Posterior vena cava (tissue), 2 donors: ENCODE measurements around the gene SLC12A9. TPM values are rescaled to one million over a fixed set of nuclear protein-coding genes. Genes with fewer than 3 reads are reported as not detected.
"Not testable (repeated sequence)": the region's sequence is repeated elsewhere in the genome, so short reads cannot be mapped to it uniquely, and the experiment has no call there.

Experiments
- DNase-seq: peaks from one replicate; pipeline ENCODE4 v3.0.0-alpha.2; 2020; ENCODE audit warnings: low spot score
- intact Hi-C, 2 donors: fragments of 100-400 bp; cut with DNase I; formaldehyde crosslinking; loops; one replicate each; pipeline versions ENCODE4 v1.14.1 to v1.14.2; 2022 to 2023
- long read RNA-seq, 2 donors: library from polyadenylated mRNA; unstranded; transcript quantifications; one replicate each; pipeline ENCODE4 v2.0.0, GENCODE V29; 2020 to 2021
- total RNA-seq, 2 donors: library from RNA; stranded (reverse); fragmentation: NEBNext Ultra II Directional; extraction: Animal tissue kit (Norgen Biotek cat#: 25700); gene quantifications; one replicate each; pipeline ENCODE4 v1.2.1, GENCODE V29; 2021
- donor health status: DM: yes; HTN: yes; CAD: no.
- donor health status: DM: yes; HTN: yes; CAD: no.

The SLC12A9 gene, protein sequence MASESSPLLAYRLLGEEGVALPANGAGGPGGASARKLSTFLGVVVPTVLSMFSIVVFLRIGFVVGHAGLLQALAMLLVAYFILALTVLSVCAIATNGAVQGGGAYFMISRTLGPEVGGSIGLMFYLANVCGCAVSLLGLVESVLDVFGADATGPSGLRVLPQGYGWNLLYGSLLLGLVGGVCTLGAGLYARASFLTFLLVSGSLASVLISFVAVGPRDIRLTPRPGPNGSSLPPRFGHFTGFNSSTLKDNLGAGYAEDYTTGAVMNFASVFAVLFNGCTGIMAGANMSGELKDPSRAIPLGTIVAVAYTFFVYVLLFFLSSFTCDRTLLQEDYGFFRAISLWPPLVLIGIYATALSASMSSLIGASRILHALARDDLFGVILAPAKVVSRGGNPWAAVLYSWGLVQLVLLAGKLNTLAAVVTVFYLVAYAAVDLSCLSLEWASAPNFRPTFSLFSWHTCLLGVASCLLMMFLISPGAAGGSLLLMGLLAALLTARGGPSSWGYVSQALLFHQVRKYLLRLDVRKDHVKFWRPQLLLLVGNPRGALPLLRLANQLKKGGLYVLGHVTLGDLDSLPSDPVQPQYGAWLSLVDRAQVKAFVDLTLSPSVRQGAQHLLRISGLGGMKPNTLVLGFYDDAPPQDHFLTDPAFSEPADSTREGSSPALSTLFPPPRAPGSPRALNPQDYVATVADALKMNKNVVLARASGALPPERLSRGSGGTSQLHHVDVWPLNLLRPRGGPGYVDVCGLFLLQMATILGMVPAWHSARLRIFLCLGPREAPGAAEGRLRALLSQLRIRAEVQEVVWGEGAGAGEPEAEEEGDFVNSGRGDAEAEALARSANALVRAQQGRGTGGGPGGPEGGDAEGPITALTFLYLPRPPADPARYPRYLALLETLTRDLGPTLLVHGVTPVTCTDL
- total RNA-seq = 10 to 100 TPM; 15.6 to 22.8 TPM
- long read RNA-seq, donor 1, full-length matches to known transcripts = 5 of 11 reads
- long read RNA-seq, donor 1, partial matches to known transcripts = 2 of 11 reads
- long read RNA-seq, donor 1, other reads (novel, unspliced or antisense) = 4 of 11 reads
- long read RNA-seq, donor 2, partial matches to known transcripts = 0 of 5 reads
- long read RNA-seq, donor 2, other reads (novel, unspliced or antisense) = 5 of 5 reads

- DNase-seq = peak; percentile 98
- intact Hi-C loops = loop anchor here (2.0 to 10.0 kb wide), 5 partner anchors 53 to 287 kb away; partner anchors contain the start of genes EPO (in 1 of the 2) and POP7 (in 1 of the 2)
These were observed at the start of gene SLC12A9 for GRCh38 chr7:100852048-100852872. TSS of gene SLC12A9 (plus strand) at chr7:100852713. CDS start at chr7:100854198, 1,485 bp downstream.

DNA sequence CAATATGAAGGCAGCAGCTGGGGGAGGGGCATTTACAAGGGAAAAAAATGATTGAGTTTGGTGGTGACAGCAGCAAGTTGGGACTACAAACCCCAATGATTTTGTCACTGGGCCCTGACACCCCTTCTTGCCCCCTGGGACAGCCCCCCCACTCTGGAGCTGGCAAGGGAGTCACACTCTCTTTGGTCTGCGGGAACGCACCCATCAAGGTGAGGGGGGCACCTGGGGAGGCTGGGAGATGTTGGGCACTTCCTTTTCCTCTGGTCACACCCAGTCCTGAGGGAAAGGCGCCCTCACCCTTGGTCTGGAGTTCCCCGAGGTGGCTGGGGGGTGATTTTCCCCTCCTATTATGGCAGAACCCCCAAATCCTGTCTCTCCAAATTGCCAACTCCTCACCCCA lies 49.6 kb upstream of the SLC12A9 start:
- DNase-seq = no peak
- intact Hi-C loops = no loop called here

- intact Hi-C loops = no loop called here
- DNase-seq = peak; percentile 91
These were observed 48.9 kb upstream of the SLC12A9 start for GRCh38 chr7:100803398-100804161.

DNA sequence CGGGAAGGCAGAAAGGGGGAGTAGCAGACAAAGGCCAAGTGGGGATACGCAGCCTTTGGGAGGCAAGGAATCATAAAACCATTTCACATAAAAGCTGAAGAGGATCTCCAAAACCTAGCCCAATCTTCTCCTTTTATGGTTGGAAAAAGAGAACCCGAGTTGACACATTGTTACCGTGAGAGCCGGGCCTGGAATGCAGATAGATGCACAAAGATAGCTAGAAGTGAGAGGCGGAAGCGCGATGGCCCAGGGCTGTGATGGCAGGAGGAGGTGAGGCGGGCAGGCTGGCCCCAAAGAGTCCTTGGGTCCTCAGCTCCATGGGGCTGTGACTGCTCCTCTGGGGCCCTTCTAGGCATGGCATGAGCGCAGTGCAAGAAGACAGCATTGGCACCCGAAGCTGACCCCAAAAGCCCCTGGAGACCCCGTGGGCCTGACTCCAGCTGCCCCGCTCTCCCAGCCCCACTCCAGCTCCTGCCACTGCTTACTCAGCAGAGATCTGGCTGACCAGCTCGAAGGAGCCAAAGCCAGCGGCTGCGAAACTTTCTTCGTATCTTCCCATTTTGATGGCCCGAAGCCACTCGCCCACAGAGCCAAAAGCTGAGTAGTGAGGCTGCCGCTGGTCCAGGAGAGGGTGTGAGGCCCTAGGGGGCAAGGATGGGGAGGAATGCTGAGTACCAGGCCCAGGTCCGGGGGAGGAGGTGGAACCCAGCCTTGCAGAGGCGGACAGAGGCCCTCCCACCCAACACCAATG lies 47.7 kb upstream of the SLC12A9 start:
- no peak for DNase-seq
- intact Hi-C loops = no loop called here

DNA sequence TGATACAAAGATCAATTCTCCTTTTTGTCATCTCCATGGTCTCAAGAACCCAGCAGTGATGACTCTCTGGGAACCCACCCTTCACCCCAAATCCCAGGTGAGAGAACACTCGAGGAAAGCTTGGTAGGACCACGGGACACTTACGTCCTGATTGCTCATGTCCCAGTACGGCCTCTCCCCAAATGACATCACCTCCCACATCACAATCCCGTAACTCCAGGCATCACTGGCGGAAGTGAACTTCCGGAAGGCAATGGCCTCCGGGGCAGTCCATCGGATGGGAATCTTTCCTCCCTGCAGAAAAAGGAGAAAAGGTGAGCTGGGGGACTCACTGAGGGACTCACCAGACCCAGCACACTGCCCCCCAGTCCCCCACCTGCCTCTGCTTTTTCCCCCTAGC lies 46.2 kb upstream of the SLC12A9 start:
- intact Hi-C loops = no loop called here
- no peak for DNase-seq

- intact Hi-C loops, DNase-seq: not testable (repeated sequence)
These were observed 45.6 kb upstream of the SLC12A9 start for GRCh38 chr7:100806883-100807282.

DNA sequence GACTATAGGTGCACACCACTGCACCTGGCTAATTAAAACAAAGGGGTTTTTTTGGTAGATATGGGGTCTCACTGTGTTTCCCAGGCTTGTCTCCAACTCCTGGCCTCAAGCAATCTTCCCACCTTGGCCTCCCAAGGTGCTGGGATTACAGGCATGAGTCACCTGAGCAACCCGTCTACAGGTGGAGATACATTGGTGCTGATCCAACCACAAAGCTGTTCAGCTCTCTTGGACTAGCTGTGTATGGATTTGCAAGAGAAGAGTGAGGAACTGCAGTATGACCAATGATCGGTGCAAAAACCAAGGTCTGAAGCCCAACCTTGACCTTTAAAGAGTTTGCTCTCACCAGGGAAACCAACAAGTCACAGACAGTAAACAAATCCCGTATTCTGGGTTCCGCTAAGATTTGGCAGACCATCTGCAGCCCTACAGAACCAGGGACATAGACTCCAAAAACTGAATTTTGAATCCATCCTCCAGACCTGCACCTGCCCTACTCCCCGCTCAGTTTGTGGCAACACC lies 44.1 kb upstream of the SLC12A9 start:
- intact Hi-C loops = no loop called here
- no peak for DNase-seq

DNA sequence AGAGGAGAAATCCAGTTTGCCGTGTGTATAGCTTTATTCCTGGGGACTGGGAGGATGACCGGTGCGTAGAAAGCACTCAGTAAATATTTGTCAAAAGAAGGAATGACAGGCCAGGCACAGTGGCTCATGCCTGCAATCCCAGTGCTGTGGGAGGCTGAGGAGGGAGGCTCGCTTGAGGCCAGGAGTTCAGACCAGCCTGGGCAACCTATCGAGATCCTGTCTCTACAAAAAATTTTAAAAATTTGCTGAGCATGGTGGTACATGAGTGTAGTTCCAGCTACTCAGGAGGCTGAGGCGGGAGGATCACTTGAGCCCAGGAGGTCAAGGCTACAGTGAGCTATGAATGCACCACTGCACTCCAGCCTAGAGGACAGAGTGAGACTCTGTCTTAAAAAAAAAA lies 41.0 kb upstream of the SLC12A9 start:
- DNase-seq = no peak
- intact Hi-C loops = no loop called here

DNA sequence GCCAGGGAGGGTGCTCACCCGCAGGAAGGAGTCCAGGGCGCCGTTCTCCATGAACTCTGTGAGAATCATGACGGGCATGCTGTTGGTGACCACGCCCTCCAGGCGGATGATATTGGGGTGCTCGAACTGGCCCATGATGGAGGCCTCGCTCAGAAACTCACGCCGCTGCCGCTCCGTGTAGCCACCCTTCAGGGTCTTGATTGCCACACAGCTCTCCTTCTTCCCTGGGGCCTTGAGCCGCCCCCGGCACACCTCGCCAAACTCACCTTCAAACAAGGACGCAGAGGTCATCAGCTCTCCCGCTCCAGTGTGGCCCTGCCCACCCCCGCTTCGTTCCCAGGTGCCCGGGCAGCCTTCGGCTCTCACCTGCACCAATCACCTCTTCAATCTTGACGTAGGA lies 39.8 kb upstream of the SLC12A9 start:
- no peak for DNase-seq
- intact Hi-C loops = no loop called here

GRCh38 chr7:100816515-100816914 lies 36.0 kb upstream of the SLC12A9 start:
- intact Hi-C loops, DNase-seq: not testable (repeated sequence)

GRCh38 chr7:100817097-100817496 lies 35.4 kb upstream of the SLC12A9 start:
- intact Hi-C loops = no loop called here
- no peak for DNase-seq

DNA sequence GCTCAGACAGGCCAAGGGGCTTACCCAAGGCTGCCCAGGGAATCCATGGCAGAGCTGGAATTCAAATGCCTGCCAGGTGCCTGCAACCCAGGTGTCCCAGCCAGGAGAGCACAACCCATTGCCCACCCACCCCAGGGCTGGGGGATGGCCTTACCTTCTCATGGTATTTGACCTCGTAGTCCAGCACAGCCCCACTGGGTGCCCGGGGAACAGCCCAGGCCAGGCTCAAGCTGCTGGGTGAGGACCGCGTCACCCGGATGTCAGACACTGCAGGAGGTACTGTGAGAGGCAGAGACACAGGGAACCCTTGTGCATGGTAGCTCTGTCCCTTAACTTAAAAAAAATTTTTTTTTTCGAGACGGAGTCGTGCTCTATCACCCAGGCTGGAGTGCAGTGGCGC lies 34.1 kb upstream of the SLC12A9 start:
- intact Hi-C loops = no loop called here
- no peak for DNase-seq

DNA sequence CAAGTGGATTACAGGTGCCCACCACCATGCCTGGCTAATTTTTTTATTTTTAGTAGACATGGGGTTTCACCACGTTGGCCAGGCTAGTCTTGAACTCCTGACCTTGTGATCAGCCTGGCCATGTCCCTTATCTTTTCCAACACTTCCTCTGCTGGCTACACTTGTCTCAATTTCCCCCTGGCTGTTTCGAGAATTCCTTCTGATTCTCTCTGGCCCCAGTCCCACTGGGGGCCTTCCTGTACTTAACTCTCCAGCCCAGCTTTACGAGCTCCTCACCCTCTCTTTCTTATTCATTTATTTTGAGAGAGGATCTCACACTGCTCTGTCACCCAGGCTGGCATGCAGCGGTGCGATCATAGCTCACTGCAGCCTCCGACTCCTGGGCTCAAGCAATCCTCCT lies 33.7 kb upstream of the SLC12A9 start:
- no peak for DNase-seq
- intact Hi-C loops = no loop called here

GRCh38 chr7:100819586-100819985 lies 32.9 kb upstream of the SLC12A9 start:
- intact Hi-C loops = no loop called here
- DNase-seq = no peak

DNA sequence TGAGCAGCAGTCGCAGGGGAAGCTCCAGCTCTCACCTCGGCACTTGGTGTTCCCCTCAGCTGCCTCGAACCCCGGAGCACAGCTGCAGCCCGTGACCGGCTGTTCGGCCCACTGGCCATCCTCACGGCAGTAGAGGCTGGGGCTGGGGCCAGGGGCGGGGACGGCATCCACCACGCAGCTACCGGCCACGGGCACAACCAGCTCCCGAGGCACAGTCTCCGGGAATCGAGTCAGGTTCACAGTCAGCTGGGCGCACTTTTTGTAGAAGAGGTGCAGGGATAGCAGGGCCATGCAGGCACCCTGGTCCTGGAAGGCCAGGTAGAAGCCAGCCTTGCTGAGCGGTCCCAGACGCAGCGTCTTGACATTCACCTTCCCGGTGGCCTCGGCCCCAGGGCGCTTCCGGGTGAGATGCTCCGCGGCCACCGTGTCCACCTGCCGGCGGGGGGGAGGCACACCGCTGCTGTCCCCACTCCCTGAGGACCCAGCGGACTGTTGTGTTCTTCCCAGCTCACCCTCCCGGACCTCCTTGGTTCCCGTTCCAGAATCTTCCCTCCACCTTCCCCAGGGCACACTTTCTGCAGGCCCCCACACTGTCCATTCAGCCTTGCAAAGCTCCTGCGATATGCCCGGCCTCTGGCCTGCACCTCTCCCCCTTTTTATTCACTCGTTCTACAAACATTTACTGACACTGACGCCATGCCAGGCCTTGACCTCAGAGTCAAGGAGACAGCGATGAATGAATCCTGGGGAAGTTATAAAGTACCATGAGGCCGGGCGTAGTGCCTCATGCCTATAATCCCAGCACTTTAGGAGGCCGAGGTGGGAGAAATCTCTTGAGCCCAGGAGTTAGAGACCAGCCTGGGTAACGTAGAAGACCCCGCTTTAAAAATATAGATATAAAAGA lies 30.0 kb upstream of the SLC12A9 start:
- intact Hi-C loops = no loop called here
- no peak for DNase-seq

DNA sequence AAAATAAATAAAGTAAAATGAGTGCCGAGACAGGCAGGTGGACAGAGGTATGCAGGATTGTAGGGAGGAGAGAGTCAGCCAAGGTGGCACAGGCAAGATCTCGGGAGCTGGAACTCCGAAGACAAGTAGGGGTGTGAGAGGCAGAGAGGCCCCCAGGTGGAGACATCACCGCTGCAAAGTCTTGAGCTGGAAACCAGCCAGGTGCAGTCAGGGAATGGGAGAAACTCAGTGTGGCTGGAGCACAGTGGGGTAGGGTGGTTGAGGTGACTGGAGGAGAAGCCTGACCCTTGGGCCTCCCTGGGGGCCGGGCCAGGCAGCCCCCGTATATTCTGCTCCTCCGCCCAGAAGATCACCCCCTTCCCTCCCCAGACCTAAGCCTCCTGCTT lies 29.4 kb upstream of the SLC12A9 start:
- intact Hi-C loops = no loop called here
- DNase-seq = no peak
